Tibial nerve (tissue), 4 donors: ENCODE data around the gene NT5DC4. TPM values are rescaled to one million over a fixed set of nuclear protein-coding genes. Genes with fewer than 3 reads are reported as not detected.

Experiments
- DNase-seq, 2 donors: peaks; one replicate each; pipeline ENCODE4 v3.0.0-alpha.2; 2019; ENCODE audit warnings: low spot score in 2 of 2
- H3K27ac ChIP-seq, 4 donors: fragments of 200-600 bp; sonication (generic) in 3 of 4; one replicate each; pipeline ENCODE4 v1.5.1; 2017 to 2019; ENCODE audit warnings: mild to moderate bottlenecking in 1 of 4
- H3K27me3 ChIP-seq, 2 donors: fragments of 200-600 bp; sonication (generic) in 1 of 2; one replicate each; pipeline versions ENCODE4 v1.5.1 to v1.6.0; 2017 to 2019
- H3K36me3 ChIP-seq, 3 donors: fragments of 200-600 bp; sonication (generic); one replicate each; pipeline ENCODE4 v1.5.1; 2018 to 2019
- H3K4me1 ChIP-seq, 4 donors: fragments of 200-600 bp; sonication (generic) in 3 of 4; one replicate each; pipeline ENCODE4 v1.5.1; 2017 to 2019
- H3K4me3 ChIP-seq, 4 donors: fragments of 200-600 bp; sonication (generic) in 3 of 4; one replicate each; pipeline ENCODE4 v1.5.1; 2017 to 2019; ENCODE audit warnings: mild to moderate bottlenecking in 1 of 4, moderate library complexity in 1 of 4
- H3K9me3 ChIP-seq, 4 donors: fragments of 200-600 bp; sonication (generic) in 3 of 4; one replicate each; pipeline ENCODE4 v1.5.1; 2017 to 2019
- EP300 ChIP-seq, 2 donors: sonication (generic); formaldehyde crosslinking; IDR thresholded peaks; one replicate each; pipeline ENCODE4 v1.6.1; 2017; ENCODE audit warnings: antibody characterized with exemption in 2 of 2, mild to moderate bottlenecking in 1 of 2
- POLR2A ChIP-seq, 2 donors: fragments of 450-650 bp; IDR thresholded peaks; one replicate each; pipeline ENCODE4 v1.6.1; 2017; ENCODE audit warnings: antibody characterized with exemption in 2 of 2, mild to moderate bottlenecking in 2 of 2, moderate library complexity in 2 of 2
- WGBS, 2 donors: methylation state at CpG; one replicate each; pipeline ENCODE4 v1.1.5; 2018; 5-methylcytosine and 5-hydroxymethylcytosine counted together
- total RNA-seq, 4 donors: library from RNA; depleted of rRNA; stranded (reverse); fragments of >200 nt; gene quantifications; one replicate each; pipeline ENCODE4 v1.1.0, GENCODE V29; 2016
- TF ChIP-seq, protein P1 (sequence below), 5 experiments: fragments of 200-600 bp in 3 of 5; fragments of 450-650 bp in 2 of 5; sonication (generic) in 3 of 5; IDR thresholded peaks; one replicate each; pipeline ENCODE4 v1.5.1; 2016 to 2019; ENCODE audit warnings: antibody characterized with exemption in 5 of 5, mild to moderate bottlenecking in 3 of 5, moderate library complexity in 2 of 5

NT5DC4 gene
- total RNA-seq, 4 donors from 2014 or later, result not detected

DNA sequence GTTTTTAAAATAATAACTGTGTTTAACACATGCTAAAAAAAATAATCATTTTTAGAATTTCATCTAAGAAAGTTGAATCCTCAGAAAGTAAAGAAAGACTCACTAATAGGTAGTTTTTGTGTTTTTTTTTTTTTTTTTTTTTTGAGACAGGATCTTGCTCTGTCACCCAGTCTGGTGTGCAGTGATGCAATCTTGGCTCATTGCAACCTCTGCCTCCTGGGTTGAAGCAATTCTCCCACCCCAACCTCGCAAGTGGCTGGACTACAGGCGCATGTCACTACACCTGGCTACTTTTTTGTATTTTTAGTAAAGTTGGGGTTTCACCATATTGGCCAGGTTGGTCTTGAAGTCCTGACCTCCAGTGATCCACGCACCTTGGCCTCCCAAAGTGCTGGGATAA is 36.4 kb downstream of the NT5DC4 start:
- DNase-seq, result no peak
- TF ChIP-seq, protein P1, sequence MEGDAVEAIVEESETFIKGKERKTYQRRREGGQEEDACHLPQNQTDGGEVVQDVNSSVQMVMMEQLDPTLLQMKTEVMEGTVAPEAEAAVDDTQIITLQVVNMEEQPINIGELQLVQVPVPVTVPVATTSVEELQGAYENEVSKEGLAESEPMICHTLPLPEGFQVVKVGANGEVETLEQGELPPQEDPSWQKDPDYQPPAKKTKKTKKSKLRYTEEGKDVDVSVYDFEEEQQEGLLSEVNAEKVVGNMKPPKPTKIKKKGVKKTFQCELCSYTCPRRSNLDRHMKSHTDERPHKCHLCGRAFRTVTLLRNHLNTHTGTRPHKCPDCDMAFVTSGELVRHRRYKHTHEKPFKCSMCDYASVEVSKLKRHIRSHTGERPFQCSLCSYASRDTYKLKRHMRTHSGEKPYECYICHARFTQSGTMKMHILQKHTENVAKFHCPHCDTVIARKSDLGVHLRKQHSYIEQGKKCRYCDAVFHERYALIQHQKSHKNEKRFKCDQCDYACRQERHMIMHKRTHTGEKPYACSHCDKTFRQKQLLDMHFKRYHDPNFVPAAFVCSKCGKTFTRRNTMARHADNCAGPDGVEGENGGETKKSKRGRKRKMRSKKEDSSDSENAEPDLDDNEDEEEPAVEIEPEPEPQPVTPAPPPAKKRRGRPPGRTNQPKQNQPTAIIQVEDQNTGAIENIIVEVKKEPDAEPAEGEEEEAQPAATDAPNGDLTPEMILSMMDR (IDR thresholded peaks at IDR 0.05), result no peak
- no peak for TF ChIP-seq EP300 (IDR thresholded peaks at IDR 0.05)
- no peak for TF ChIP-seq POLR2A (IDR thresholded peaks at IDR 0.05)
- 91 to 100% methylated on average over 3 of the region's 3 CpGs for WGBS, 2 donors

DNA sequence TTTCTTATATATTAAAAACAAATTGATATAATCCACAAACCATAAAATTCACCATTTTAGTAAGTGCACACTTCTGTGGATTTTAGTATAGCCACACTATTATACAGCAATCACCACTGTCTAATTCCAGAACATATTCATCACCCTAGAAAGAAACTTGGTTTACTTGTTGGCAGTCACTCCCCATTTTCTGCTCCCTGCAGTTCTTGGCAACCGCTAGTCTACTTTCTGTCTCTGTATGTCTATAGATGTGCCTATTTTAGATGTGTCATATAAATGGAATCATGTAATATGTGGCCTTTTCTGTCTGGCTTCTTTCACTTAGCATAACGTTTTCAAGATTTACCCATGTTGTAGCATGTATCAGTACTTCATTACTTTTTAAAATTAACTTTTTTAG is 37.9 kb downstream of the NT5DC4 start:
- H3K27me3 ChIP-seq, result no peaks in the 10 kb centered on the region
- TF ChIP-seq POLR2A (IDR thresholded peaks at IDR 0.05) (no peak), EP300 (IDR thresholded peaks at IDR 0.05) (no peak)
- TF ChIP-seq, protein P1 (IDR thresholded peaks at IDR 0.05), result no peak
- H3K27ac ChIP-seq, result no peak overlapping the region
- peaks cover 0 to 2% (median 0%) of the 10 kb centered on the region in 4 donors for H3K4me1 ChIP-seq
- no peaks in the 10 kb centered on the region for H3K36me3 ChIP-seq
- DNase-seq, result no peak
- no peaks in the 10 kb centered on the region for H3K9me3 ChIP-seq
- 79 to 81% methylated on average over 2 of the region's 2 CpGs for WGBS, 2 donors
- no peak overlapping the region for H3K4me3 ChIP-seq

More for the DNA sequence above, 36.4 kb downstream of the NT5DC4 start:
- Histone ChIP-seq H3K27ac (no peak overlapping the region), H3K36me3 (no peaks in the 10 kb centered on the region), H3K27me3 (no peaks in the 10 kb centered on the region), H3K9me3 (no peaks in the 10 kb centered on the region), H3K4me3 (no peak overlapping the region), H3K4me1 (no peaks in the 10 kb centered on the region)

DNA sequence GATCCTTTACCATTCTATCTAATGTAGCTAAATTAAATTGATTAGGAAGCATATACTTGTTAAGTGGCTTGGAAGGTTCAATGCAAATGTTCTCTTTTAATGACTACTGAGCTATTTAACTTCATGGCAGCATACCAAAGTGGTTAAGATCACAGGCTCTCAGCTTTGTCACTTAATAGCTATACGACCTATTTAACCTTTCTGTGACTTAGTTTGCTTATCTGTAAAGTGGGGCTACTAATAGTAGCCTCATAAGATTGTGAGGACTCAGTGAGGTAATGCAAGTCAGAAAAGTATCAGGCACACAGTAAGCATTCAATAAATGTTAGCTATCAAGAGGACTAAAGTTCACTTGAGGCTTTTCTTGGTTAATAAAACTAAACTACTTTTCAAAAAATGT is 39.3 kb downstream of the NT5DC4 start:
- H3K4me3 ChIP-seq, result no peak overlapping the region
- H3K27me3 ChIP-seq, result no peaks in the 10 kb centered on the region
- no peak for DNase-seq
- no peak overlapping the region for H3K27ac ChIP-seq
- WGBS, 2 donors, result 85 to 96% methylated on average over 1 of the region's 1 CpG
- TF ChIP-seq EP300 (IDR thresholded peaks at IDR 0.05) (no peak), POLR2A (IDR thresholded peaks at IDR 0.05) (no peak)
- TF ChIP-seq, protein P1 (IDR thresholded peaks at IDR 0.05), result no peak
- no peaks in the 10 kb centered on the region for H3K9me3 ChIP-seq
- H3K36me3 ChIP-seq, result no peaks in the 10 kb centered on the region
- H3K4me1 ChIP-seq, result peaks cover 0 to 12% (median 4%) of the 10 kb centered on the region in 4 donors

DNA sequence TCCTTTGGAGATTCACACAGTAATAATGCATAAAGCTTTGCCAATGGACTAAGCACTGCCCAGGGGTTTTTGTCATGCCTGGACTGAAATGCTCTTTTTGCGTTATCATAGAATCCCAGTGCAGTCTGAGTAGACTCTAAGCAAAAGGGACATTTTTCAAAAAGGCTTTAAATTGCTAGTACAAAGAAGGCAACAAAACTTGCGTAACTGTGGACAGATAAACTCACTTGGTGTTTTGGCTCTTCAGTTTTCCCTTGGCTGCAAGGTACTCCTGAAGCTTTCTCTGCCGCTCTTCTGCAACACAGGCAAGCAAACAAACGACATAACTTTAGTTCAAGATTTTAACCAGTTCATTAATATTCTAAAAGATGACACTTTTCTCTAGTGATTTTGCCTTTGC is 41.5 kb downstream of the NT5DC4 start:
- no peaks in the 10 kb centered on the region for H3K9me3 ChIP-seq
- H3K27ac ChIP-seq, result no peak overlapping the region
- no peaks in the 10 kb centered on the region for H3K36me3 ChIP-seq
- TF ChIP-seq EP300 (IDR thresholded peaks at IDR 0.05), result no peak
- TF ChIP-seq, protein P1 (IDR thresholded peaks at IDR 0.05), result no peak
- no peak for TF ChIP-seq POLR2A (IDR thresholded peaks at IDR 0.05)
- no peak overlapping the region for H3K4me3 ChIP-seq
- DNase-seq, result no peak
- no peaks in the 10 kb centered on the region for H3K27me3 ChIP-seq
- WGBS, 2 donors, result 89 to 90% methylated on average over 4 of the region's 4 CpGs
- peaks cover 0 to 16% (median 5%) of the 10 kb centered on the region in 4 donors for H3K4me1 ChIP-seq

DNA sequence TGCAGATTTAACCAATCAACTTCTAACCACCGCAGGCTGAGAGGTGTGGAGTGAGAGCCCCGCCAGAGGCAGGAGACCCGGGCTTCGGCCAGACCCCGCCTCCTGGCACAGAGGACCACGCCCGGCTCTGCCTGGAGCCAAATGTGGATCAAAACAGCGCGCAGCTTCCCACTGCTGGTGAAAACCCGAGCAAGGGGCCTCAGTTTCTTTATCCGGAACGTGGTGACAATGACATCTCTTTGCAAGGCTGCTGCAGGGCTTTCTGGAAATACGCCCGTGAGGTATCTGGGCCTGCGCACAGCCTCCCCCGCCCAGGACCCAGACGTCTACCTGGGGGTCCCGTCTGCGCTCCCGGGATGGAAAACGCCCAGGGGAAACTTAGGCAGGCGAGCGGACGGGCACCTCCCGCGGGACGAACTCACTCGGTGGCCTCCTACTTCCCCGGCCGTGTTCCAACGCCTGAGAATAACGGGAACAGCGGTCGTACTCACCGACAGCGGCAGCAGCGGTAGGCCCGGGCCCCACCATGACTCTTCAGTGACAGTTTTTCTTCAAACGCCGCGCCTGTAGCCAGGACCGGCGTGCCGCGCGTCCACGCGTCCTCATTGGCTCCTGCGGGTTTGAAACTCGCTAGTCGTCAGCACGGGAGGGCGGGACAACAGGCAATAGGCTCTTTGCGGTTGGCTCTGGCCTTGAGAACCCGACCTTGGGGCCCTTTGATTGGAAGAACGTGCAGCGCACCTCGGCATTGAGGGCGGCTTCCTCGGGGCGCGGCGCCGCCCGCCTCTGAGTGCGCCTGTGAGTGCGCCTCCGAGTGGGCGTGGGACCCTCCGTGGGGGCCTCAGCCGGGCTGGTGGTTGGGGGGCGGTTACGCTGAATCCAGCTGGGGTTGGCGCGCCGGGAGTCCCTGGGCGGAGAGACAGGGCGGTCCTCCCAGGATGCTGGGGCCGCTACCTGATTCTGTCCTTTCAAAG is 43.5 kb downstream of the NT5DC4 start, which contains the start of gene CKAP2L:
TSS of gene CKAP2L (minus strand) at position 539 of the 974 bp plus-strand sequence. CDS start at position 528, 11 bp downstream.
- 0% methylated on average over 23 to 41 of the region's 79 CpGs for WGBS, 2 donors
- TF ChIP-seq EP300 (IDR thresholded peaks at IDR 0.05) (peak; percentile 34 to 49), POLR2A (IDR thresholded peaks at IDR 0.05) (no peak)
- TF ChIP-seq, protein P1 (IDR thresholded peaks at IDR 0.05), result peak in 1 of 5 experiments; percentile 17
- H3K27me3 ChIP-seq, result no peaks in the 10 kb centered on the region
- peak within 1 kb of the TSS in 3 of 4 donors; percentile 45 to 64 (median 58) for H3K27ac ChIP-seq
- H3K4me3 ChIP-seq, result peak within 1 kb of the TSS; percentile 56 to 80 (median 74)
- peak; percentile 85 to 91 for DNase-seq
- H3K36me3 ChIP-seq, result no peaks in the 10 kb centered on the region
- no peaks in the 10 kb centered on the region for H3K9me3 ChIP-seq
- peaks cover 0 to 16% (median 5%) of the 10 kb centered on the region in 4 donors for H3K4me1 ChIP-seq
